SH-SY5Y (cell line): ENCODE results near the gene BIN1.

Experiments
- GATA2 ChIP-seq: IDR thresholded peaks from 2 replicates; pipeline ENCODE4 v1.6.1; 2011; ENCODE audit warnings: mild to moderate bottlenecking, low read depth, low read length
- GATA3 ChIP-seq: IDR thresholded peaks from 2 replicates; pipeline ENCODE4 v1.6.1; 2011; ENCODE audit warnings: low read depth, mild to moderate bottlenecking, low read length, moderate library complexity

DNA sequence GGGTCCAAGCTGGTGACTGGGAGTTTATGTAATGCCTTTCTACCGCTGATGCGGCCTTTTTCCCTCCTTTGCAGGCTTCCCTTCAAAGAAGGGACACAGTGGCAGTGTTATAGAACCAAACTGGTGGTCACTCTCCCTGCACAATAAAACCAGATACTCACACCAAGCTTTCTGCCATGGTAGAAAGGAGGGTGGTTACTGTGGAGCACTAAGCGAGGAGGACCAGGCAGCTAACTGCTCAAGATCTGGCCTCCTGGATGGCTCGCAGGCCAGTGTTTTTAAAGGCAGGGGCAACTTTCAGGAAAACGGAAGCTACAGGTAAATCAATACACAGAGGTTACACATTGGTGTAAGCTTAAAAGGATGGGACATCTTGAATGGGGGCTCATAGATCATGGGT is 89.4 kb downstream of the BIN1 start:
- TF ChIP-seq GATA2 (no peak), GATA3 (no peak)
